KBM-7 (cell line): Measurements from ENCODE around the gene URB2.
"Not testable (repeated sequence)": the region's sequence is repeated elsewhere in the genome, so short reads cannot be mapped to it uniquely, and the experiment has no call there.

ENCODE experiments used
- DNase-seq: peaks from one replicate; pipeline ENCODE4 v3.0.0-alpha.2; 2015
- in situ Hi-C: fragments of 300-500 bp; cut with MboI; formaldehyde crosslinking; loops from 2 replicates; pipeline ENCODE4 v1.14.3; 2020; ENCODE audit warnings: low sequenced_read_pairs, low pct_unique_long_range_greater_than_20kb, mixed read lengths

Gene URB2

DNA sequence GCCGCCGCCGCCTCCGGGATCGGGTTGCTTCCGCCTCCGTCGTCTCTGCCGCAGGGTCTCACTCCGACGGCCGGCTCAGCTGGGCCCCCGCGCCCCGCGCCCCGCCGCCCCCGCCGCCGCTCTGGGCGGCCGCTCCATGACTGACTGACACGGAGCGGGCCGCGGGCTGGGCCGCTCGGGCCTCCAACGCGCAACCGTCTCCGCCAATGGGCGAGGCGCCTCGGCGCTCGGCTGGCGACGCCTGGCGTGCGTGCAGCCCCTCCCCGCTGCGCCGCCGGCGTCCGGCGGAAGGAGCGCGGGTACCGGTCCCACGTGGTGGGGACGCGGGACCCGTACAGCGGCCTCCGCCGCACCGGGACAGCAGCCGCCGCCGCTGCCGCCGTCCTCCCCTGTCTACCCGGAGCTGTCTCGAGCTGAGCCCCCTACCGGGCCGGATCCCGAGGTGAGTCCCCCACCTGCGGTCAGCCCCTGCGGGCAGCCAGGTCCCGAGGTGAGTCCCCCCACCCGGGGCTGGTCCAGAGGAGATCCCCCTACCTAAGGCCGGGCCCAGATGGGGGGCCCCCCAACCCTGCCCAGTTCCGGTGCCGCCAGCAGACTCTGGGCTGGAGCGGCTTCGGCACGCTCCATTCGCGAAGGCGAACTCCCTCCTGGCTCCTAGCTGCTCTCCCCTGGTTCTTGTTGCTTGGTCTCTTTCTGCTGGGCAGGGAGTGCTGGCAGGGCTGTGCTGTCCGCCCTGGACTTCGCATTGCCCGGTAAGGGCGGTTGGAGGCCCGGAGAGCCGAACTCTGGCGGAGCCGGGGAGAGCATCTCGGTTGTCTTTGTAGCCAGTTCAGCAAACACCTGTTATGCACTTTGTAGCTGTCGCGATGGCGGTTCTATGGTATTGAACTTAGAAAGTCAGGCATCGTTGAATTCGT lies at the start of gene URB2, which contains the start of gene TAF5L:
Gene URB2, plus strand, starts transcription at position 333 of the 917 bp plus-strand sequence. CDS start 1,387 bp downstream, outside the sequence.
Gene TAF5L, minus strand, starts transcription at position 208 of the 917 bp plus-strand sequence. CDS start 11,640 bp downstream, outside the sequence.
- in situ Hi-C loops = loop anchor here (10.0 kb wide), 1 partner anchor 51 kb away; no protein-coding TSS in a partner anchor
- peak; percentile 84 for DNase-seq

DNA sequence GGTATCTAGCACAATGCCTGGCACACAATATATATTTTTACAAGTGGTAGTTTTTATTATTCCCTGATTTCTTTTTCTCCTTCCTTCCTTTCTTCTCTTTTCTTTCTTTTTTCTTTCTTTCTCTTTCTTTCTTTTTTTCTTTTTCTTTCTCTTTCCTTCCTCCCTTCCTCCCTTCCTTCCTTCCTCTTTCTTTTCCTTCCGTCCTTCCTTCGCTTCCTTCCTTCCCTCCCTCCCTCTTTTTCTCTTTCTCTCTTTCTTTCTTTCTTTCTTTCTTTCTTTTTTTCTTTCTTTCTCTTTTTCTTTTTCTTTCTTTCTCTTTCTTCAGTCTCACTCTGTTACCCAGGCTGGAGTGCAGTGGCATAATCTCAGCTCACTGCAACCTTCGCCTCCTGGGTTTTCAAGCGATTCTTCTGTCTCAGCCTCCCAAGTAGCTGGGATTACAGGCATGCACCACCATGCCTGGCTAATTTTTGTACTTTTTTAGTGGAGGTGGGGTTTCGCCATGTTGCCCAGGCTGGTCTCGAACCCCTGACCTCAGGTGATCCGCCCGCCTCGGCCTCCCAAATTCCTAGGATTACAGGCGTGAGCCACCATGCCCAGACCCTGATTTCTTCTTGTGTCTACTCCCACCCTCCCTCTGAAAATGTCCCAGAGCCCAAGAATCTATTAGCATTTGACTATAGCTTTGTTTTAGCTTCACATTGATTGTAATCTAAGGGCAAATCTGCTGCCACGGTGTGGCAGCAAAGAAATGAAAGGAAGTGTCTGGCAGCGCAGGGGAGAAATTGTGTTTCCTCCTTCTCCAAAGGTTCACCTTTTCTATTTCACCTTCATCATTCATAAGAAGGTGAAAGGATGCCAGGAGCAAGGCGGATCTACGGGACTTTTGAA lies 47.6 kb upstream of the URB2 start:
- in situ Hi-C loops = loop anchor here (10.0 kb wide), 1 partner anchor 46 kb away; the partner anchor contains the start of genes TAF5L and URB2
- DNase-seq = no peak

DNA sequence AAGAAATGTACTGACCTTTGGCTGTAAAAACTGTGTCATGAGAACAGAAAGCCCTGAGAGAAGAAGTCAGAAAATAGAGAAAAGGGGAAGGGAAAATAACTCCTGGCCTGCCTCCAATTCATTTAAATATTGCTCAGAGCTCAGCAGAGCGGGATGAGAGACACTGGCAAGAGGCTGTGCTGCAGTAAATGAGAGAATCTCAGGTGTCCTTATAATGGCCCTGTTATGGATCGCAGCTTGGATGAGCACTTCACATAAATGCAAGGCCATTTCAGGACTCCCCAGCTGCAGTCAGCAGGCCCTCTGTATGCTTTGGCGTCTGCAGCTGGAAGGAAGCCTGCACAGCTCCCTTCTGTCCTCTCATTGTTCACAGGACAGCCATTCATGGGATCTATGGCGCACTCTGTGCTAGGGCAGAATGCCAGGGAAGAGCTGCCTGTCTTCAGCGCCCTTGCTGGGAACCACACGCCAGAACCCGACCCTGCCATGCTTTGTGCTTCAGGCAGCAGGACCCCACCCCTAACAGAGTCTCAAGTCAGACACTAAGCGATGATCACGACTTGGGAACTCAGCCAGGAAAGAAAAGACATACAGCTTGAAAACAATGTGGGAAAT lies 46.9 kb upstream of the URB2 start:
- in situ Hi-C loops = loop anchor here (10.0 kb wide), 1 partner anchor 46 kb away; the partner anchor contains the start of genes TAF5L and URB2
- peak; percentile 84 for DNase-seq

DNA sequence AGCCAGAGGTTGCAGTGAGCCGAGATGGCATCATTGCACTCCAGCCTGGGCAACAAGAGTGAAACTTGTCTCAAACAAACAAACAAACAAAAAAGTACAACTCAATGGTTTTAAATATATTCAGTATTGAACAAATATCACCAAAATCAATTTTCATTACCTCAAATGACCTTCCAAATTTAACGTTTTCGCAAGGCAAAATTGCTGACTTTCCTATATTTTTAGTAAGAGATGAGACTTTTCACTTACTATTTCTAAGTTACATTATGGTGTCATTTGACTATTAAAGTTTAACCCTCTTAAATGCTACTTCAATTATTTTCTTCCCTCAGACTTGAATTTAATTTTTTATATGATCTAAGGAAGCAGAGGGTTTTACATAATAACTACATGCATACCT lies 44.6 kb upstream of the URB2 start:
- in situ Hi-C loops = no loop called here
- DNase-seq = no peak

DNA sequence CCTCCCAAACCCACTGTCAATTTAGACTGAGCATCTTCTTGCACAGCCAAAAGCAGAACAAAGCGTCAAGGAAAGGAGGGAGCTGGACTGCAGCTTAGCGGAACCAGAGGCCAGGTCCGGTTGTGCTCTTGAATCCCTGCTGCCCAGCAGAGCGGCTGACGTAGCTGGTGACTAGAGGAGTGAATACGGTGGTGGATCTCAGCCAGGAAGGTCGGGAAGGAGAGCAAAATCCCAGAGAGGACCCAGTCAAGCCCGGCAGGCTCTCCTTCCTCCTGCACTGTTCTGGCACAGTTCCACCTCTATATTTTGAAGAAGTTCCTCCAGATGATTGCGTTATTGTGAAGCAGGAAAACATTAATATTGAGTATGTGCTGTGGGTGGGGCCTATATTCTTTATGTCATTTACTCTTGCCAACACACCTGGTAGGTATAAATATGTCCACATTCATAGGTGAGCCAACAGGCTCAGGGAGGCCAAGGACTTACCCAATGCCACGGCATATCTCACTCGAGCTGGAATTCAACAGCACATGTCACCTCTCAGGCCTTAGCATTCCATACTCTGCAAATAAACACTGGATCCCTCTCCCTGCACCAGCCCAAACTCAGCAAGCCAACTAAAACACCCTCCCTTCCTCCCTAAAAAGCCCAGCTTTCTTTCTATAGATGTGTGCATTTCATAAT lies 43.9 kb upstream of the URB2 start:
- in situ Hi-C loops = no loop called here
- peak; percentile 25 for DNase-seq

DNA sequence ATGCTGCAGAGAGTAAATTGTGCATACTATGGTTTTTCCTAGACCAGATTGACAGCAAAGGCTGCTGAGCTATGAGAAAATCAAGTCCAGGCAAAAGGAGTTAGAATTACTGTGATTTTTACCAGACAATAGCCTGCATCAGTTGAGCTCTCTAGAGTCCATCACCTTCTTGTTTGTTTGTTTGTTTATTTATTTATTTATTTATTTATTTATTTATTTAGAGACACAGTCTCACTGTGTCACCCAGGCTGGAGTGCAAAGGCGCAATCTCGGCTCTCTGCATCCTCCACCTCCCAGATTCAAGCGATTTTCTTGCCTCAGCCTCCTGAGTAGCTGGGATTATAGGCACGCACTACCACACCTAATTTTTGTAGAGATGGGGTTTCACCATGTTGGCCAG lies 43.3 kb upstream of the URB2 start:
- DNase-seq = no peak
- in situ Hi-C loops = no loop called here

DNA sequence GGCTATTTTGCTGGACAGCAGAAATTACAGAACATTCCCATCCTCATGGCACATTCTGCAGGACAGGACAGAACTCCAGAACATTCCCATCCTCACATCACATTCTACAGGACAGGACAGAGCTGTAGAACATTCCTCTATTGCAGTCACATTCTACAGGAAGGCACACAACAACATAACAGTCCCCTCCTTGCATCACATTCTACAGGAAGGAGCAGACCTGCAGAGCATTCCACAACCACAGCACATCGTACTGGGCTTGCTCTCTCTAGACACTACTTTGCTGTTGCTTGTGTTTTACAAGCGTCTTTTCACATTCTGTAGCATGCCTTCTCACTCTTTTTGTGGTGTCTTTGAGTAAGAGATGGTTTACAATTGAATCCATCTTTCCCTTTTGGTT lies 40.7 kb upstream of the URB2 start:
- no peak for DNase-seq
- in situ Hi-C loops = no loop called here

DNA sequence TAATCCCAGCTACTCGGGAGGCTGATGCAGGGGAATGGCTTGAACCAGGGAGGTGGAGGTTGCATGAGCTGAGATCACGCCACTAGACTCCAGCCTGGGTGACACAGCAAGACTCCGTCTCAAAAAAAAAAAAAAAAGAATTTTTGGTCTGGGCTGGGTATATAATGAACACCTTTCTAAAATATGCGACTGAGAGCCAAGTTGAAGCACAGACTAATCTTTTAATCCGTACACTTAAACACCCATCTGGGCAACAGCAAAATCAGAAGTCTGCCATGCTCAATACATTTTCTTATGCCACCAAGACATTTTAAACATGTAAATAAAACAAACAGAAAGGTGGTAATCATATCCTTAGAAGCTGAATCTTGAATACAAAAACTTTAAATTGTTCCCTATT lies 35.9 kb upstream of the URB2 start:
- in situ Hi-C loops = no loop called here
- no peak for DNase-seq

DNA sequence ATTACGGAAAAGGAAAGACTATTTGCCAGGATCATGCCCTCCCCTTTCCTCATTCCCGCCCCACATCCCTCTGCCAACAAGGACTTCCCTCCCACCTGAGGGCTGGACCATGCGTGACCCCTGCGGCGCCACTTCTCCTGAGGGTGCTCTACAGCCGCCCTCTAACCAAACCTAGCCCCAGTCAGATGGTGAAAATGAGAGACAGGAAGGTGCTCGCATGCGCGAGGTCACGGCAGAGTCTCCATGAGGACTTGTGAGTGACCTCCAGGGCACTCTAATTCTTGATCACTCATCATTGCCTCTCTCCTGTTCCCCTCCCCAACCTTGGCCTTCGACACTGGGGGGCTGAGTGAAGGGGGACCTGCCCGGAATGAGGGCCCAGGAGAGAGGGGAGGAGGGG lies 32.2 kb upstream of the URB2 start:
- in situ Hi-C loops = no loop called here
- no peak for DNase-seq

DNA sequence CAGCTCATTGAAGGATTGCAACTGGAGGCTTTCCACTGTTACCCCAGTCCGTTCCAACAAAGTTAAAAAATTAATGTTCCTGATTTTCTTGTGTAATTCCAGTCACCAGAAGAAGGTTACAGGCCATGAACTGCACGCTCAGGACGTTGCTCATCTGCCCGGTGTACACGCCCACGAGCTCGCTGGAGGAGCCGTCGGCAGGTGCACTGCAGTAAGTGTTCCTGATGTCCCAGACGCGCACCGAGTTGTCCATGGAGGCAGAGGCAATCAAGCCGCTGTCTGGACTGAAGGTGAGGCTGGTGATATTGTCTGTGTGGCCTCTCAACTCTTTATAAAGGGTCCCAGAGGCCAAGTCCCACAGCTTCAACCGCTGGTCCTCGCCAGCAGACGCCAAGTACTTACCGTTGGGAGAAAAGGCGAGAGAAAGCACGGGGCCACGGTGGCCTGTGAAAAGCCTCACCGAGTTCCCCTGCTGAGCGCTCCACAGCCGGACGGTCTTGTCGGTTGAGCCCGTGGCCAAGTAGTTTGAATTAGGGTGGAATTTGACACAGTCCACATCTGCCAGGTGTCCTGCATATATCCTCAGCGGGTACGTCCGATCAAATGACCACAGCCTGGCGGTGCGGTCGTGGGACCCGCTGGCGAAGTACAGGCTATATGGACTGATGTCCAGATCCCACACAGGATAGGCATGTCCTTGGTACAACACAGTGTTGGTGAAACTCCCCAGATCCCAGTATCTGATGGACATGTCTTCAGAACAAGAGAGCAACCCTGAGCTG lies 31.6 kb upstream of the URB2 start:
- in situ Hi-C loops = no loop called here
- no peak for DNase-seq

DNA sequence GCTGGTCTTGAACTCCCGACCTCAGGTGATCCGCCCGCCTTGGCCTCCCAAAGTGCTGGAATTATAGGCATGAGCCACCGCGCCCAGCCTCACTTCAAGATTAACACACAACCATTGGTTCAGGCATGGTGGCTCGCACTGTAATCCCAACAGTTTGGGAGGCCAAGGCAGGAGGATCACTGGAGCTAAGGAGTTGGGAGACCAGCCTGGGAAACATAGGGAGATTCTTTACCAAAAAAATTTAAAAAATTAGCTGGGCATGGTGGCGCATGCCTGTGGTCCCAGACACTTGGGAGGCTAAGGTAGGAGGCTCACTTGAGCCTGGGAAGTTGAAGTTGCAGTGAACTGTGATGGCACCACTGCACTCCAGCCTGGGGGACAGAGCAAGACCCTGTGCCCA lies 30.2 kb upstream of the URB2 start:
- in situ Hi-C loops, DNase-seq: not testable (repeated sequence)

DNA sequence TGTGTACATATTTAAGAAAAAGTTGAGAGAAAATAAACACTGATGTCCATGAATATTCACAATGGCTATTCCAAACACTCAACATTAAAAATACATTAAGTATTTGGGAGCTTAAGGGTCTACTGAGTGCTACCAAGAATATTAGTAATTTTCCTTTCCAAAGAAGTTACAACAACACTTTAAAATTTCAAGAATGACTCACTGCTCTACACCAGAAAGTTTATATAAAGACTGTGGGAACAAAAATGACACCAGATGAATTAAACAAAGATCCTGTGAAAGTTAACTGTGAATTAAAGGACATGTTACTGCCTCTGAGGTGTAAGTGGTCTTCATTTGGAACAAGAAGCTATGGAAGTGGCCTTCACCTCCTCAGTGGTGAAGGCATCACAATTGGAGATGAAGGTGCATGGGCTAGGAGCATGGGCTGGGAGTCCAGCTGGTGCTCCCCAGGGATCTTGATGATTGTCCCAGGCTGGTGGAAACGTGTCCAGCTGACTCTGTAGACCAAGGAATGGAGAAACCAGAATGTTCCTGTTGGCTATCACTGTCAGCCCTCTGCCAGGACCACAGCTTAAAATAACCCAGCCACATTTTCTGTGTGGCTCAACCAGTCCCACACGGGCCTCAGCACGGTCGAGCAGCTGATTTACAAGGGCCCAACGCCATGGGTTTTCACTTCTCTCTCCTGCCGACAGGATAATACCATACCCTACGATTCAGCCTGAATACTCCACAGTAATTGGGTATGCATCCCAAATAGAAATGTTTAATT lies 28.9 kb upstream of the URB2 start:
- no peak for DNase-seq

DNA sequence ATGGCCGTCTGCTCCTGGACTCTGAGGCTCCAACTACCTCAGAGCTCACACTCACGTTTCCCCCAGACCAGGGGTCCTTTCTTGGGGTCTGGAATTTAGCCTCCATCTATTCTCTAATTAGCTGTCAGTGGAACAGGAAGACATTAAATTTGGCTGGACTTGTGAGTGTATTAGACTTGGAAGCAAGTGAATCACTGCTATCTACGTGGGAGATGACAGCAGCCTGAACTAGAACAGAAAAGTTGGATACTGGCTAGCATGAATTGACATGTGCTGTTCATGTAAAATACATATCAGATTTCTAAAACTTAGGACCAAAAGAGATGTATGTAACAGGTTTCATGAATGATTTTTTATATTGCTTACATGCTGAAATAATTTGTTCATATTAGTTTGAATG lies 28.2 kb upstream of the URB2 start:
- in situ Hi-C loops = no loop called here
- no peak for DNase-seq

More for the DNA sequence above, 28.9 kb upstream of the URB2 start:
- in situ Hi-C loops = no loop called here

DNA sequence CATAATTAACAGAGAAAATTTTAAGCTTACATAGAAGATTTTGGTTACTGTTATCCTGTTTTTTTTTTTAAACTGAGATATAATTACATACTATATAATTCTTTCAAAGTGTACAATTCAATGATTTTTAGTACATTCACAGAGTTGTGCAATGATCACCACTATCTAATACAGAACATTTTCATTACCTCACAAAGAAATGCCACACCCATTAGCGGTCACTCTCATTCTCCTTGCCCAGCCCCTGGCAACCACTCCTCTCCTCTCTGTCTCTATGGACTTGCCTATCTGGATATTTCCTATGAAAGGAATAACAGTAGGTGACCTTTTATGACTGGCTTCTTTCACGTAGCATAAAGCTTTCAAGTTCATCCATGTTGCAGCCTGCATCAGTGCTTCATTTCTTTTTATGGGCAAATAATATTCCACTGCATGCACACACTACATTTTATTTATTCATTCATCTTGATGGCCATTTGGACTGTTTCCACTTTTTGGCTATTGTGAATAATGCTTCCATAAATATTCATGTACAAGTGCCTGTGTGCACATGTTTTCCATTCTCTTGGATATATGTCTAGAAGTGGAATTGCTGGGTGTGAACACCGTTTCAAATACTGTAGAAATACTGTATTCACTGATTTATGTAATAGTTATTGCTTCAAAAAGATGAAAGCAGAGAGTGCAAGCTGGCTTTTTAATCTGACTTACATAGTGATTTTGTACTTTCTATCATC lies 26.7 kb upstream of the URB2 start:
- DNase-seq = no peak
- in situ Hi-C loops = no loop called here

DNA sequence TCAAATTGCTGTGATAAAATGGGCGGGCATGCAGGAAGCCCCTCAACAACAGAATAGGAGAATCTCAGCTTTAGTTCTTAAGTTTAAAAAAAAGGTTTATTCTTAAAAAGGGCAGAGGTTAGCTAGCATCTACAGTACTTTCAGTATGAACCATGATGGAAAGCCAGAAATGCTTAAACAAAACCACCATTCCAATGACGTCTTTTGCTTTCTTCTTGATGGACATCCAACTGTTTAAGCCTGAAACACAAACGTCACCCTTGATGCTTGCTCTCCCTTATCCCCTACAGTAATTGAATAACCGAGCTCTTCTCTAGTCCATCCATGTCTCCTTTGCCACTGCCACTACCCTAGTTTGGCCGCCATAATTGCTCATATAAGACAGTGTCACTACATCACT lies 25.8 kb upstream of the URB2 start:
- no peak for DNase-seq
- in situ Hi-C loops = no loop called here

DNA sequence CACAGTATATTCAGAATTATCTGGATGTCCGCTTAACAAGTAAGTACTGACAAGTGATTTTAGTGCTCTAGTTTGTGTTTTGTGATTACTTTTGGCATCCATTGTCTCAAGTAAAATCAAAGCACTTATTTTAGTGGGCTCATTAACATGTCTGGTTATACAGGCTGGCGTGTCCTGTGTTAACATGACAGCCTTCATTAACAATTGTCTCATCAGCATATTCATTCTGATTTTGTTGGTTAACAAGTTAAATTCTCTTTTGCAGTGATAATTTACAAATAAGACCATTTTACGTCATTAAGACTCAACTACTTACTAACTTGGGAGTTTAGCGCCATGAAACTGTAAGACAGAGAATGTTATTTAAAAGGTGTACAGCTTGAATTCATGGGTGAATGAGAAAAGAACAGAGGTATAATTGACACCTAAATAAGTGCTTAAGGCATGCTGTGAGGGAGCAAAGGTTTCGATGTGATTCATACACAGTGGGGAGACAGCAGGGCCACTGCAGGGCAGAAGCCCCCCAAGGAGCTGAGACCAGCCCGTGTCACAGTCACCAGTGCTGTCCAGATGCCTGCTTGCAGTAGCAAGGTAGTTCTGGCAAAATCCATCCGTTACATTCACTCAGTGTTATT lies 22.6 kb upstream of the URB2 start:
- no peak for DNase-seq
- in situ Hi-C loops = no loop called here
